ENCODE data around the gene PRDX3.

PRDX3 gene

DNA sequence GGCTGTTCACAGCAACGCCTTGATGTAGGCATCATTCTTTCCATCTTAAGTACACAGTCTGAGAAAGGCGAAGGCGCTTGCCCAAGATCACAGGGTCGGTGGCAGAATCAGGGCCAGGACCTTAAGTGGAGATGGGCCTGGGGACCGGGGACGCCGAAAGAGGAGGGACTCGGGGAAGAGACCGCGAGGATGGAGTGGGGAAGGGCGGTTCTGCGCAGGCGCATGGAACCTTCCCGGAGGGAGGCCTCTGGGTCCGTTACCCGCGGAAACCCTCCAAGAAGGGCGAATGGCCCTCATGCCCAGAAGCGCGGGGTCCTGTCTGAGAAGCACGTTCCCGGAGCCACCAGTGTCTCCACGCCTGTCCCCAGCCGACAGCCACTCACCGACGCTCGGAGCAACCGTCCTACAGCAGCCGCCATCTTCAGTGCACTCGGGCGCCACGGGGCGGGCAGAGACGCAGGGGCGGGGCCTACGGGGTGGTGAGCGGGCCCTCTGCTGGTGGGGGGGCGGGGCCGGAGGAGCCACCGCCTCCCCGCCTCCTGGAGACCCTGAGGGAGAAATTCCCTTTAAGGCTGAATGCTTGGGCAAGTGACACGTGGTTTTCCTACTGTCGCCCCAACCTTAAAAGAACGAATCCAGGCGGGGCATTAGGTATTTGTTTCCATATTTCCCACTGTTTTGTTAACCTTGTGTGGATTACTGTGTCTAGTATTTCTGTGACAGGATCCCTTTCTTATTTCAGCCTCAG is at the start of gene PRDX3:
Gene PRDX3, minus strand, starts transcription at position 441 of the 748 bp plus-strand sequence. Its CDS starts 22 bp downstream, at position 419.
- DNase-seq (ENCODE audit: low read depth), result peak; percentile 91

DNA sequence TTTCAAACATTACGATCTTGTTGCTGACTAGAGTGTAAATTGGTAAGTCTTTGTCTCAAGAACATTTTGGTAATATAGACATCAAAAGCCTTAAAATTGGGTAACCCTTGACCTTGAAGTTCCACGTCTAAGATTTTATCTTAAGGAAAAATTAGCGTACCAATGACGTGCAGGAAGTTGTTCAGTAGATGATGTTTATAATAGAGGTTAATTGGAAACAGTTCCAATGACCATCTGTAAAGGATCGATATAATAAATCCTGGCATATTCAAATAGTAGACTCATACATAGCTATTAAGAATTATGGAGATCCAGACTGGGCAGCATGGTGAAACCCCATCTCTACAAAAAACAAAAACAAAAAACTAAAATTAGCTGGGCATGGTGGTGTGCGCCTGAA is 49.2 kb upstream of the PRDX3 start:
- DNase-seq (ENCODE audit: low read depth), result no peak

DNA sequence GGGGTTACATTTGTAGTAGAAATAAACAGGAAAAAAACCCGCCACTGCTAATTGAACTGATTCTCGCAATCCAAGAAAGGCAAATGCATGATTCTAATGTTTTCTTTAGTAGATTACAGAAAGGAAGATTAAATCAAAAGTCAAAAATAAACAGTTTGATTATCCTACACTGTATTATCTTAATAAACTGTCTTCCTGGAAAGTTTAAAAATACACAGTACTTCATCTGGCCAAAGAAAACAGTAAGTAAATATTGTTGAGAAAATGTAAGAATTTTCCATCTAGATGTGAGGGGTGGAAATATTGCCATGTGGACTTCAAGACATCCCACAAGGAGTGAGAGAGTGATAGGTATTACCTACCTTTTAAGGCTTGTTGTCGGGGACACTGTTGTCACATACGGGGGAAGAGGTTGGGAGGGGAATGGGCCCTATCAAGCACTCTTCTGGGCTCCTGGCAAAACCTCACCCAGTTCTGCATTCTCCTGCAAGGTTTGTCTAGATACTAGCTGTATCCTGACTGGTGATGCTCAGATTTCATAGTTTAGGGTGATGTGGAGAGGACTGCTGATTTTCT is 46.6 kb upstream of the PRDX3 start:
- DNase-seq (ENCODE audit: low read depth), result no peak

DNA sequence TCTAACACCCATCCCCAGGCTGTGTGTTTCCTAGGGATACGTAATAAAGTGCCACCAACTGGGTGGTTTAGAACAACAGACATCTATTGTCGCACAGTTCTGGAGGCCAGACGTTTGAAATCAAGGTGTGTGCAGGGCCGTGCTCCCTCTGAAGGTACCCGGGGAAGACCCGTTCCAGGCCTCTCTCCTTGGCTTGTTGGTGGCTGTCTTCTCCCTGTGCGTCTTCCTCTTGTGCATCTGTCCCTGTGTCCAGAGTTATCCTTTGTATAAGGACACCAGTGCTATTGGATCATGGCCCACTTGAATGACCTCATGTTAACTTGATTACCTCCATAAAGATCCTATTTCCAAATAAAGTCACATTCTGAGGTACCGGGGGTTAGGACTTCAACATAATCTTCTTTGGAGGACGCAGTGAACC is 44.4 kb upstream of the PRDX3 start:
- DNase-seq (ENCODE audit: low read depth), result no peak

DNA sequence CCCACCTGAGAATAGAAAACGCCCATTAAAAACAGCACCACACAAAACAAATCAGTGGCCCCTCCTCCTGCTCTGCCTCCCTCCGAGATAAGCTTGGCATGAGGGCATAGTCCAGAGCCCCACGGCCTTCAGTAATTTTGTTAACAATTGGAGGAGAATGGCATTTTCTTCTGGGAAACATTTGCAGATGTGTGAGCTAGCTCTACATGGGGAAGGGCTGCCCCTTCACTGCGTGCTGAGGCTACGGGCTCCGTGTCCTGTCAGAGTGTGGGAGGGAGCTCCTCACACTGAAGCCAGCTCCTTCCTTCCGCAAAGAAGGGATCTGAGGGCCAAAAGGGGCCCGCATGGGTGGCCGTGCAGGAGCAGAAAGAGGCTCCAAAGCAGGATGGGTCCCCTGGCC is 43.9 kb upstream of the PRDX3 start:
- DNase-seq (ENCODE audit: low read depth), result no peak

- DNase-seq (ENCODE audit: low read depth), result no peak
Observed at GRCh38 chr10:119221666-119222065, 43.1 kb upstream of the PRDX3 start.

- DNase-seq (ENCODE audit: low read depth), result no peak
Observed at GRCh38 chr10:119221201-119221600, 42.6 kb upstream of the PRDX3 start.

- no peak for DNase-seq (ENCODE audit: low read depth)
Observed at GRCh38 chr10:119219871-119220270, 41.3 kb upstream of the PRDX3 start.

GRCh38 chr10:119217991-119218490 is 39.4 kb upstream of the PRDX3 start:
- DNase-seq (ENCODE audit: low read depth), result no peak

DNA sequence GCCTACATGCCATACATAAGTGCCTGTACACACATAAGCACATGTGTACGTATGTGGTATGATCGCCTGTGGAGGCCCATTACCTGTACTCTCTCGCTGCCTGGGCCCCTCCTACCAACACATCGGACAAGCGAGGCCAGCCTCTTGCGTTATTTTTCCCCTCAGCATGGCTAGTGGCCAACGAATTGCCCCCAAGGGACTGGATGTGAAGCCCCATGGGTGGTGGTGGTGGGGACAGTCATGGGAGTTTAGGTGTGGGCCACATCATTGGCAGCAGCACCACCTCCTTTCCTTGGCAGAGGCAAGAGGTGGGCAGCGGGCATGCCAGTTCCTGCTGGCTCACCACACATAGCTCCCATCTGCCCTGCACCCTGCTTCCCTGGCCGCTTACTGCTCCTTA is 38.8 kb upstream of the PRDX3 start:
- no peak for DNase-seq (ENCODE audit: low read depth)

- DNase-seq (ENCODE audit: low read depth), result no peak
Observed at GRCh38 chr10:119216127-119216526, 37.5 kb upstream of the PRDX3 start.

GRCh38 chr10:119215371-119215770 is 36.8 kb upstream of the PRDX3 start:
- DNase-seq (ENCODE audit: low read depth), result no peak

DNA sequence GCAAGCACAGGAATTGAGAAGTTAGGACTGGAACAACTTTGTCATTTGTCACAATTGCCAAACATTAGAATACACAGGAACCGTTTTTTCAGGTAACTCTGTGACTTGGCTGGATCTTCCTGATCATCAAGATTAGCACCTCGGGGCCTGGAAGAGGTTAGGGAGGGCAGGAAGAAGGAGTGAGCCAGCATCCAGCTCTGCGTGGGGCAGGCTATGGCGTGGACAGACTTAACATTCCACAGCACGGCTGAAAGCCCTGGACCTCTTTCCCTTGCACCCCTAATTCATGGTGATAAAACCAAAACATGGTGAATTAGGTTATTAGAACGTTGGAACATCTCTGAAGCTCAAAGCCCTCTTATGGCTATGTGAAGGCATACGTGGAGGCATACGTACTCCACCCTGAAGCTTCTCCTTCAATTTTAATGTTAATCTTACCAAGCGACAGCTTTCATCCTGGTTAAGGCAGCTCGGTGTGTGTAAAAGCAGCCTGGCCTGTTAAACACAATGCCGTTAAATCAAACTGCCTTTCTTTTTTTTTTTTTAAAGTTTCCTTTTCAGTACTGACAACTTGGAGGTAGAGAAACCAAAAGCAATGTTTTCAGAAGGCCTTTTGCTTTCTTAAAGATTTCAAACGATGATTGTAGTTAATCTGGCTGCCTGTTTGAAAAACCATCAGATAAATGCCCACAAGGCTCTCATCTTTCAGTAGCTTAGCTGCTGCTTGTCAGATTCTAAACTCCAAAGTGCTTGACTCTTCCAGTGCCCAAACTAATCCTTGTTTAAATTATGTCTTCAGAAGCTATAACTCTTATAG is 33.2 kb upstream of the PRDX3 start:
- DNase-seq (ENCODE audit: low read depth), result no peak

DNA sequence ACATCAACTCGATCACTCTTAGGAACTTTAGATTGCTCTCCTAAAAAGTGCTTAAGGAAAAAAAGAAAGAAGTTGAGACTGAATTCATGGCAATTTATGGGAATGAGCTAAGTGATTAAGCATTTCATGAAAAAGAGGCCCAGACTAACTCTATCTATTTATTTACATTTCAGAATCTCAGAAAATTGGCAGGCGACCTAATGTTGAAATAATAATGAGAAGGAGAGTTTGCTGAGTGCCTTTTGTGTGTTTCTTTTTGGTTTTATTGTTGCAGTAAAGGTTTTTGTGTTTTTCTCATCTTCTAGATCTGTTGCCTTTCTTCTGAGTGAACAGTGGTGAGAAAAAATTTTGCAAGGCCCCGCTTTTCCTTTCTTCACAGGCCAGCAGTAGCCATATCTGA is 32.6 kb upstream of the PRDX3 start:
- no peak for DNase-seq (ENCODE audit: low read depth)

DNA sequence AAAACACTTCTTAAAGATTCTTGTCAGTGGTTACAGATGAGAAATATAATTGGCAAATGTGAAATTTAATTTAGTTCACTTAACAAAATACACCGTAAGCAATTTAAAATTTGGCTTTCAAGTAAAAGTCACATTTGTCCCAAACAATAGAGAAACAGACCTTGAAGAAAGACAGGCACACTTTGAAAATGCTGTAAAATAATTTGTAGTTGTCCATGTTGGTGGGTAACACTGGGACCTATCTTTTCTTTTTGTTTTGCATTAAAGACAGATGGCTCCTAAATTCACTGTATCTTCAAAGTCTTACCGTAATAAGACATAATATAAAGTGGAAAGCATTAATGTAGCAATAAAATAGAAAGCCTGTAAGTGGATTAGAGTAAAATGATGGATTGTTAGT is 32.0 kb upstream of the PRDX3 start:
- no peak for DNase-seq (ENCODE audit: low read depth)

DNA sequence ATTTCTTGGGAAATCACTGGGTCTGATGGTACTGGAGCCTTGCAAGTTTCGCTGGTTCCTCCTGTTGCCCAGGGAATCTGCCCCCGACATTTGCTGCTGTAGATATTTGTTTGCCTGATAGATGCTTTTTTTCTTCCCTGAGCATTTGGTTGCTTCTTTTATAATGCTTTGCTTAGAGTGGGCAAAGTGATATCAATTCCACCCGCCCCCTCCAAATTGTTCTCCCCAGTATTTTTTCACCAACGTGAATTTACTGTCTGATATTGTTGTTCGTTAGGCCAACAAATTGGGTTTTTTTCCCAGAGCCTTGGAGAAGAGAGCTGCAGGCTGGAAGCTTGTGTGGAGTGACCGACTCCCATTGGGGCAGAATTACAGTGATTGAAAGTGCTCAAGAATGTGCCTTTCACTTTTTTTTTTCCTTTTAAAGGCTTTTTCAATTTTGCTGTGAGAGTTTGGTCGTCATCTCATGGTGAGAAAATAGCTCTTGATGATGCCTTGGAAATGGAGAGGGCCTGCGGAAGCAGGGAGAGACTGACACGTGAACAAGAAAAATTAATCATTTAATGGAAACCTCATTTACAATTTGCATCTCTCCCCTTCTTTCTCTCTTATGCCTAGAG is 31.2 kb upstream of the PRDX3 start:
- no peak for DNase-seq (ENCODE audit: low read depth)

GRCh38 chr10:119209035-119209735 is 30.6 kb upstream of the PRDX3 start:
- DNase-seq (ENCODE audit: low read depth), result peak; percentile 63

DNA sequence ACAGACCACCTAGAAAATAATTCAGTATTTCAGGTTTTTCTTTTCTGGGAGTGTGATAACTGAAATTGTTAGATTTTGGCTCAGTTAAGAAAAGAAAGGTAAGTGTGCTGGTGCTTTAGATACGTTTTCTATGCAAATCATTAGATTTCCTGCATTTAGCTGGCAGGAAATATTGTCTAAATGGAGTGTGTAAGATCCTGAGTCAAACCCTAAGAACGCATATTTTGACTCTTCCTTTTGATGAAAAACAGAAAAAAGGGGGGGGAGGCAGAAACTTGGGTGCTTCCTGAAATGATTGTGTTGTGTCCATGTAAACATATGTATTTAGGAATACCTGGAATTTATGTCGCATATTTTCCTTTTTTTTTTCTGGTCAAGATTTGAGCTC is 29.9 kb upstream of the PRDX3 start:
- no peak for DNase-seq (ENCODE audit: low read depth)

GRCh38 chr10:119207713-119208552 is 29.3 kb upstream of the PRDX3 start:
- no peak for DNase-seq (ENCODE audit: low read depth)

GRCh38 chr10:119207366-119207666 is 28.7 kb upstream of the PRDX3 start, which contains the start of gene GRK5:
Gene GRK5 (plus strand): TSS chr10:119207571. CDS start chr10:119207918, 347 bp downstream.
- DNase-seq (ENCODE audit: low read depth), result peak; percentile 94

All from stimulated activated CD4-positive, alpha-beta T cell treated with anti-CD3 and anti-CD28 coated beads, Interleukin-2, amount 100 ng/mL, for 4 hours (primary cell).